Effector memory CD4-positive, alpha-beta T cell (primary cell): Measurements from ENCODE around the gene ENTHD1.

Experiments
- DNase-seq, 3 donors: peaks; one replicate each; pipeline ENCODE4 v3.0.0-alpha.2; 2020
- H3K27ac ChIP-seq: 2 replicates; pipeline ENCODE4 v1.7.0; 2013; ENCODE audit warnings: mild to moderate bottlenecking, low read length, moderate library complexity; ENCODE audit not compliant: insufficient read depth, poor library complexity, severe bottlenecking
- H3K27me3 ChIP-seq: replicated peaks from 2 replicates; pipeline ENCODE4 v1.7.0; 2013; ENCODE audit warnings: mild to moderate bottlenecking, low read length; ENCODE audit not compliant: insufficient read depth, control insufficient read depth, poor library complexity, severe bottlenecking
- H3K36me3 ChIP-seq: 2 replicates; pipeline ENCODE4 v1.7.0; 2013; ENCODE audit warnings: mild to moderate bottlenecking, low read length, moderate library complexity; ENCODE audit not compliant: control insufficient read depth, insufficient read depth
- H3K4me1 ChIP-seq: 2 replicates; pipeline ENCODE4 v1.7.0; 2013; ENCODE audit warnings: low read length, mild to moderate bottlenecking; ENCODE audit not compliant: control insufficient read depth, insufficient read depth, poor library complexity, severe bottlenecking
- H3K4me3 ChIP-seq: 2 replicates; pipeline ENCODE4 v1.7.0; 2013; ENCODE audit warnings: low read length, low read depth, mild to moderate bottlenecking; ENCODE audit not compliant: insufficient read depth, poor library complexity, severe bottlenecking
- H3K9me3 ChIP-seq: 2 replicates; pipeline ENCODE4 v1.7.0; 2013; ENCODE audit warnings: mild to moderate bottlenecking, low read length, moderate library complexity; ENCODE audit not compliant: control insufficient read depth

ENTHD1 gene

GRCh38 chr22:39914584-39914983 is 21.0 kb upstream of the ENTHD1 start:
- Histone ChIP-seq H3K27ac (peak overlapping the region; percentile 82), H3K4me1 (peaks cover 79% of the 10 kb centered on the region), H3K27me3 (no peaks in the 10 kb centered on the region), H3K9me3 (no peaks in the 10 kb centered on the region), H3K4me3 (no peak overlapping the region), H3K36me3 (peaks cover 4% of the 10 kb centered on the region)
- no peak for DNase-seq

- H3K4me1 ChIP-seq, result peaks cover 82% of the 10 kb centered on the region
- peak overlapping the region; percentile 82 for H3K27ac ChIP-seq
- H3K4me3 ChIP-seq, result peak overlapping the region; percentile 5
Observed at GRCh38 chr22:39913886-39914285, 20.3 kb upstream of the ENTHD1 start.

GRCh38 chr22:39913321-39913720 is 19.8 kb upstream of the ENTHD1 start:
- Histone ChIP-seq H3K36me3 (no peaks in the 10 kb centered on the region), H3K27ac (peak overlapping the region; percentile 82), H3K9me3 (no peaks in the 10 kb centered on the region), H3K27me3 (no peaks in the 10 kb centered on the region), H3K4me3 (peak overlapping the region; percentile 5), H3K4me1 (peaks cover 86% of the 10 kb centered on the region)
- DNase-seq, result no peak

More at GRCh38 chr22:39913886-39914285, 20.3 kb upstream of the ENTHD1 start:
- Histone ChIP-seq H3K36me3 (peaks cover 4% of the 10 kb centered on the region), H3K9me3 (no peaks in the 10 kb centered on the region), H3K27me3 (no peaks in the 10 kb centered on the region)
- no peak for DNase-seq

GRCh38 chr22:39910876-39911613 is 17.5 kb upstream of the ENTHD1 start:
- Histone ChIP-seq H3K9me3 (no peaks in the 10 kb centered on the region), H3K4me1 (peaks cover 78% of the 10 kb centered on the region), H3K4me3 (peak overlapping the region; percentile 35), H3K27ac (peak overlapping the region; percentile 81), H3K36me3 (no peaks in the 10 kb centered on the region), H3K27me3 (no peaks in the 10 kb centered on the region)
- DNase-seq, result no peak

GRCh38 chr22:39908737-39909136 is 15.2 kb upstream of the ENTHD1 start:
- H3K36me3 ChIP-seq, result no peaks in the 10 kb centered on the region
- DNase-seq, result peak in 2 of 3 donors; percentile 29 to 30
- no peaks in the 10 kb centered on the region for H3K9me3 ChIP-seq
- peak overlapping the region; percentile 81 for H3K27ac ChIP-seq
- H3K4me3 ChIP-seq, result peak overlapping the region; percentile 65
- no peaks in the 10 kb centered on the region for H3K27me3 ChIP-seq
- H3K4me1 ChIP-seq, result peaks cover 61% of the 10 kb centered on the region

- Histone ChIP-seq H3K27ac (peak overlapping the region; percentile 81), H3K4me3 (peak overlapping the region; percentile 65)
- no peak for DNase-seq
Observed at GRCh38 chr22:39908136-39908535, 14.6 kb upstream of the ENTHD1 start.

GRCh38 chr22:39907605-39908097 is 14.1 kb upstream of the ENTHD1 start:
- Histone ChIP-seq H3K4me1 (peaks cover 50% of the 10 kb centered on the region), H3K27me3 (no peaks in the 10 kb centered on the region), H3K36me3 (no peaks in the 10 kb centered on the region), H3K9me3 (no peaks in the 10 kb centered on the region), H3K27ac (peak overlapping the region; percentile 81), H3K4me3 (peak overlapping the region; percentile 65)
- peak in 1 of 3 donors; percentile 32 for DNase-seq

More at GRCh38 chr22:39908136-39908535, 14.6 kb upstream of the ENTHD1 start:
- no peaks in the 10 kb centered on the region for H3K36me3 ChIP-seq
- no peaks in the 10 kb centered on the region for H3K27me3 ChIP-seq
- peaks cover 55% of the 10 kb centered on the region for H3K4me1 ChIP-seq
- no peaks in the 10 kb centered on the region for H3K9me3 ChIP-seq

GRCh38 chr22:39907047-39907446 is 13.5 kb upstream of the ENTHD1 start:
- H3K4me3 ChIP-seq, result peak overlapping the region; percentile 65

GRCh38 chr22:39906207-39906606 is 12.6 kb upstream of the ENTHD1 start:
- Histone ChIP-seq H3K36me3 (no peaks in the 10 kb centered on the region), H3K4me3 (peak overlapping the region; percentile 65), H3K27ac (peak overlapping the region; percentile 81), H3K4me1 (peaks cover 36% of the 10 kb centered on the region), H3K9me3 (no peaks in the 10 kb centered on the region), H3K27me3 (no peaks in the 10 kb centered on the region)
- DNase-seq, result no peak

More at GRCh38 chr22:39907047-39907446, 13.5 kb upstream of the ENTHD1 start:
- no peaks in the 10 kb centered on the region for H3K36me3 ChIP-seq
- no peak for DNase-seq
- H3K9me3 ChIP-seq, result no peaks in the 10 kb centered on the region
- peaks cover 44% of the 10 kb centered on the region for H3K4me1 ChIP-seq
- H3K27ac ChIP-seq, result peak overlapping the region; percentile 81
- H3K27me3 ChIP-seq, result no peaks in the 10 kb centered on the region

GRCh38 chr22:39905687-39906086 is 12.1 kb upstream of the ENTHD1 start:
- H3K27ac ChIP-seq, result peak overlapping the region; percentile 81
- peak overlapping the region; percentile 65 for H3K4me3 ChIP-seq
- no peaks in the 10 kb centered on the region for H3K9me3 ChIP-seq
- H3K36me3 ChIP-seq, result no peaks in the 10 kb centered on the region
- peaks cover 31% of the 10 kb centered on the region for H3K4me1 ChIP-seq
- DNase-seq, result no peak
- no peaks in the 10 kb centered on the region for H3K27me3 ChIP-seq
